GM12891 (cell line): ENCODE measurements around the gene CLIP1.

ENCODE experiments used
- PAX5 ChIP-seq: IDR thresholded peaks from 2 replicates; pipeline ENCODE4 v1.6.1; 2011; ENCODE audit warnings: low read length, moderate library complexity, mild to moderate bottlenecking; ENCODE audit not compliant: insufficient read depth, severe bottlenecking
- POLR2A ChIP-seq: IDR thresholded peaks from 2 replicates; pipeline ENCODE4 v1.6.1; 2011; ENCODE audit warnings: low read depth, low read length, control low read depth
- POLR2AphosphoS5 ChIP-seq: IDR thresholded peaks from 2 replicates; pipeline ENCODE4 v1.6.1; 2011; ENCODE audit warnings: low read depth, low read length, control low read depth
- SPI1 ChIP-seq: IDR thresholded peaks from 2 replicates; pipeline ENCODE4 v1.6.1; 2011; ENCODE audit warnings: low read depth, low read length, control low read depth
- TAF1 ChIP-seq: IDR thresholded peaks from 2 replicates; pipeline ENCODE4 v1.6.1; 2011; ENCODE audit warnings: low read depth, low read length, control low read depth

DNA sequence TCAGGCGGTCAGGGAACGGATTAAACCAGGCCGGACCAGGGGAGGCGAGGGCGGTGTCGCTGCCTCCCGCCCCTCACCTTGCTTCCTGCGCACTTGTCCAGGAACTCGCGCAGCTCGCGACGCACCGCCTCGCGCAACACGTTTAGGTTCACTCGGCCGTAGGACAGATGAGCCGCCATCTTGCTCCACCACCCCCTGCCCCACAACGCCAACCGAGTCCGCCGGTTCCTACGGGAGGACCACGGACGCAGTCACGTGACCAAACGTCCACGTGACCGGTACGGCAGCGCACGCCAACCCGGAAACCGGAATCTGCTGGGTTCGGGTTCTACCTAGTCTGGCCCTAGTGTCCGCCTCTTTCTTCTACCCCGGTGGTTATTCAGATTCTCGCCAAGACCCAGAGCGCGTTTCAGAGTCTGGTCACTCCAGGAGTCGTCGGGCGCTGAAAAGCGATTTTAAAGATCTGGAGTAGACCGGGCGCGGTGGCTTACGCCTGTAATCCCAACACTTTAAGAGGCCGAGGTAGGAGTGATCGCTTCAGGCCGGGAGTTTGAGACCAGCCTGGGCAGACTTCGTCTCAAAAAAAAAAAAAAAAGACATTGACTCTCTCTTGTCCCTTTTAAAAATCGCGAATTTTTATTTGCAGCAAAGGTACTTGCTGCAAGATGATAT lies 156.1 kb downstream of the CLIP1 start, which contains the start of gene VPS33A:
- TF ChIP-seq POLR2A (peak; percentile 91), TAF1 (peak; percentile 82), POLR2AphosphoS5 (peak; percentile 92), PAX5 (peak; percentile 10), SPI1 (peak; percentile 48; the same call in 1 of the 2 replicates)
